Measurements from ENCODE around the gene PRICKLE2.

PRICKLE2 gene

DNA sequence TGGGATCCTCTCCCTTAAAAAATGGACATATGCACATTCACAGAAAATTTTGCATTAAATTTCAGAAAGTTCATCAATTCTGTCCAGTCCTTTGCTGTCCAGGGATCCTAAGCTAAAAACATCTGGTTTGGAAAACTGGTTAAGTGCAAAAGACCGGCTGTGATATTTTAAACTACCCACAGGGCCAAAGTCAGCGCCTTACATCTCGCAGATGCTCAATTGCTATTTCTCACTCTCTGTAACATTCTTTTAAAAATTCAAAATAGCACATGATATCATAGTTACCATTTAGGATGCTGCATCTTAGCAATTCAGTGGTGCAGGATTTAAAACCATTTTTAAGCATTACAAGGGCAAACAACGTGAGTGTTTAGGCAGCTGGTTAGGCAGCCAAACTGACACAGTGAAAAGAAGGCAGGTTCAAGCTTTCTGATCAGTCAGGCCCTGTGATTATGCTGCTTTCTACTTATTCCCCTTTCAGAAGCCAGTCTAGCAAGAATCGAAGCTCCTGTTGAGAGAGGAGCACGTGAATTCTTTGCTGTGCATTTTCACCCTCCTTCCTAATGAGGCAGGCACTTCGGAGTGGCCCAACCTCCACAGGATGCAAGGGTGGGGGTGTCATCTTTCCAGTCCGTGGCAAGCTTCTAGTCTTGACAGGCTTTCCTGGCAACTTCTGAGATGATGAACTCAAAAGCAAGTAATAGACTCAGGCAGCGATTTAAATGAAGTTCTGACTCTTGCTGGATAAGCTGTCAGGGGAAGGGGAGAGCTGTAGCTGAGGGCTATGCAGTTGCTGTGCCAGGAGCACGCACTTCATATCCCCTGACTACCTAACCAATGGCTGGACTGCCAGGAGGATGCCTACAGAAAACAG is 8.8 kb downstream of the PRICKLE2 start:
- no peak for DNase-seq (ENCODE audit: low spot score)
- TF ChIP-seq, protein P1, sequence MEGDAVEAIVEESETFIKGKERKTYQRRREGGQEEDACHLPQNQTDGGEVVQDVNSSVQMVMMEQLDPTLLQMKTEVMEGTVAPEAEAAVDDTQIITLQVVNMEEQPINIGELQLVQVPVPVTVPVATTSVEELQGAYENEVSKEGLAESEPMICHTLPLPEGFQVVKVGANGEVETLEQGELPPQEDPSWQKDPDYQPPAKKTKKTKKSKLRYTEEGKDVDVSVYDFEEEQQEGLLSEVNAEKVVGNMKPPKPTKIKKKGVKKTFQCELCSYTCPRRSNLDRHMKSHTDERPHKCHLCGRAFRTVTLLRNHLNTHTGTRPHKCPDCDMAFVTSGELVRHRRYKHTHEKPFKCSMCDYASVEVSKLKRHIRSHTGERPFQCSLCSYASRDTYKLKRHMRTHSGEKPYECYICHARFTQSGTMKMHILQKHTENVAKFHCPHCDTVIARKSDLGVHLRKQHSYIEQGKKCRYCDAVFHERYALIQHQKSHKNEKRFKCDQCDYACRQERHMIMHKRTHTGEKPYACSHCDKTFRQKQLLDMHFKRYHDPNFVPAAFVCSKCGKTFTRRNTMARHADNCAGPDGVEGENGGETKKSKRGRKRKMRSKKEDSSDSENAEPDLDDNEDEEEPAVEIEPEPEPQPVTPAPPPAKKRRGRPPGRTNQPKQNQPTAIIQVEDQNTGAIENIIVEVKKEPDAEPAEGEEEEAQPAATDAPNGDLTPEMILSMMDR (IDR thresholded peaks at IDR 0.05; ENCODE audit: borderline replicate concordance, control extremely low read depth, extremely low read depth, insufficient read depth, missing control alignments): no peak
- in situ Hi-C loops (cut with MboI; ENCODE audit: low sequenced_read_pairs, unreplicated experiment): no loop called here

DNA sequence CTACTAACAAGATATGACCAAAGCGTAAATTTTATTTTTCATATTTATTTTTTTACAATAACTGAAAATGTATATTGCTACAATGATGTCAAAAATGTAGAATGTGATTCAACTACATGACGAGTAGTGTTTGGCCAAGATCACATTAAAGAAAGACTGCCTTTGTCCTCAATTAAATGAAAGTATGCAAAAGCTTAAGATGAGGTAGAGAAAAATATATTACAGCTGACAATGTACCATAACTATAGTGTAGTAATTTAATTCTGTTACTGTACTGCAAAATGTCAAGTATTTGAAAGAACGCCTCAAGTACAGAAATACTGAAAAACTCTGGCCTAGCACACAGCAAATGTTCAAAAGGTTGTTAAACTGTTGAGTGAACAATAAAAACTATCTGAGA is 9.7 kb downstream of the PRICKLE2 start:
- no peak for DNase-seq (ENCODE audit: low spot score)
- TF ChIP-seq, protein P1 (IDR thresholded peaks at IDR 0.05; ENCODE audit: borderline replicate concordance, control extremely low read depth, extremely low read depth, insufficient read depth, missing control alignments): no peak
- in situ Hi-C loops (cut with MboI; ENCODE audit: low sequenced_read_pairs, unreplicated experiment): no loop called here

DNA sequence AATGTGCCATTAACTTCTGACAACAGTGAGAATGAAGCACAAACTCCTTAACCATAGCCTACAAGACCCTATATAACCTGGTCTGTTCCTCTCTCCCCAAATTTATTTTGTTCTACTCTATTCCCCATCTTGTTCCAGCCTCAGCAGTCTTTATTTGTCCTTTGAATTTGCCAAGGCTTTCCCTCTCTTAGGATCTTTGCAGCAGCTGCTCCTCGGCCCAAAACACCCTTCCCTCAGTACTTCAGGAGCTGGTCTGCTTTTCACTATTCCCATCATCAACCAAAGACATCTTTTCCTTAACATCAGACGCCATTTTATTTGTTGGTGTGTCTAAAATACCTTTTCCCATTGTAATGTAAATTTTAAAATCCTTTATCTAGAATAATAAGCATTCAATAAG is 10.2 kb downstream of the PRICKLE2 start:
- TF ChIP-seq, protein P1 (IDR thresholded peaks at IDR 0.05; ENCODE audit: borderline replicate concordance, control extremely low read depth, extremely low read depth, insufficient read depth, missing control alignments): no peak
- in situ Hi-C loops (cut with MboI; ENCODE audit: low sequenced_read_pairs, unreplicated experiment): no loop called here
- DNase-seq (ENCODE audit: low spot score): no peak

DNA sequence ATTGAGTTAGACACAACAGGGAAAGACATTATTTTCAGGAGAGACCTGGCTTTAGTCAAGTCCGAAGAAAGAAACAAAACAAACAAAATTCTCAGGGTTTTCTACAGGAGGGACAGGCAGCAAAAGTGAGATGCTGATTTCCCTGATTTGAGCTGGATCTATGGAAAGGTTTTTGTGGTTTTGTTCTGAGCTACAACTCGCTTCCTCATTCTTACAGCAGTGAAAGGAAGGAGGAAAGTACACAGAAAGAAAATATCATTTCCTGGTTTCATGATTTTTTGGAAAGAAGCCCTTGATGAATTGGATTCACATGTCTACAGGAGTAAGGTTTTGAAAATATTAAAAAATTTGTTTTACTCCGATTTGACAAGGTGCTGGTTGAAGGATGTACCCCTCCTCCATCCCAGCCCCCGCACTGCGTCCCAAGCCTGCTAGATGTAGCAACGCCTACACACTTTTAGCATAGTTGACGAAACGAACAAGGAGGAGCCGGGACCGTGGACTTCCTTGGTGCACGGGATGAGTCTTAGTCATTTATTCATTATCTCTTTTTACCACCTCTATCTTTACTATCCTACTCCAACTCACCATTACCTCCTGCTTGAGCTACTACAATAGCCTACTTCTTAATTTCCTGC is 10.8 kb downstream of the PRICKLE2 start:
- TF ChIP-seq, protein P1 (IDR thresholded peaks at IDR 0.05; ENCODE audit: borderline replicate concordance, control extremely low read depth, extremely low read depth, insufficient read depth, missing control alignments): no peak
- no peak for DNase-seq (ENCODE audit: low spot score)
- in situ Hi-C loops (cut with MboI; ENCODE audit: low sequenced_read_pairs, unreplicated experiment): no loop called here

DNA sequence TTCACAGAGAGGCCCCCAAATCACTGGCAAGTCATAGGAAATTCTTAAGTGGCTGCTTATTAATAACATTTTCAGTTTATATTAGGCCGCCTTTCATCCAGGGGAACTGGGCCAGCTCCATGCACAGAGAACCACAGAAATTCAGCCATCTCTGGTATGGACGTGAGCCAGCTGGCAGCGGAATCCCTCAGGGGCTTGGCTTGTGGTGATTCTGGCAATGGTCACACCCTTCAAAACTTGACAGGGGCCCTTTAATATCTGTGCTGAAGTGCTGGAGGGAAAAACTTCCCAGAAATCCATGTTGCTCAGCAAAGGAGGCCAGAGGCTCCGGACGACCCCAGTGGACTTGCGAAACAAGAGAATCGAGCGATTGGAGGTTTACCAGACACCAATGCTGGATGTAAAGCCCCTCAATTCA is 11.3 kb downstream of the PRICKLE2 start:
- TF ChIP-seq, protein P1 (IDR thresholded peaks at IDR 0.05; ENCODE audit: borderline replicate concordance, control extremely low read depth, extremely low read depth, insufficient read depth, missing control alignments): no peak
- in situ Hi-C loops (cut with MboI; ENCODE audit: low sequenced_read_pairs, unreplicated experiment): no loop called here
- DNase-seq (ENCODE audit: low spot score): no peak

DNA sequence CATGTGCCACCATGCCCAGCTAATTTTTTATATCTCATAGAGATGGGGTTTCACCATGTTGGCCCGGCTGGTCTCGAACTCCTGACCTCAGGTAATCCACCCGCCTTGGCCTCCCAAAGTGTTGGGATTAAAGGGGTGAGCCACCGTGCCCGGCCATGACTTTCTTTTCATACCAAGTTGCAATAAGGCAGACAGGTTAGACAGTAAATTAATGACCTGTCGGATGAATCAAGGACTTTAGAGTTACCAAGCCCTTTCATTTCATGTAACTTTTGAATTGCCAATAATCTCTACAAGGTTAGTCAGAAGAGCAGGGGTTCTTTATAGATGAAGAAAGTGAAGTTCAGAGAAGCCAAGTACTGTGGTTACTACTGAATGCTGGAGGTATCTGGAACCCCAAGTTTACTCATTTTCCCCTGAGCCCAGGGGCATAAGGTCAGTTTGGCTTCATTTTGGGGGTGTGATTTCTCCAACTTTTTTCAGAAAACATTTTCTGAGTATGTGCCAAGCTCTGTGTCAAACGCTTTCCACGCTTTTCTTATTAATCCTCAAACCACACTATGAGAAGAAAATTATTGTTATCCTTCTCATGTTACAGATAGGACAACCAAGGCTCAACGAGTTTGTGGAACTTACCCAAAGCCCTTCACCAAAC is 11.9 kb downstream of the PRICKLE2 start:
- in situ Hi-C loops (cut with MboI; ENCODE audit: low sequenced_read_pairs, unreplicated experiment): no loop called here
- DNase-seq (ENCODE audit: low spot score): no peak
- TF ChIP-seq, protein P1 (IDR thresholded peaks at IDR 0.05; ENCODE audit: borderline replicate concordance, control extremely low read depth, extremely low read depth, insufficient read depth, missing control alignments): no peak

Measured in GM13976 (cell line).